Inferior parietal cortex (tissue), 1 donor: ENCODE data around the gene BAIAP2L2.
"Not testable (repeated sequence)": the region's sequence is repeated elsewhere in the genome, so short reads cannot be mapped to it uniquely, and the experiment has no call there.

Source experiments
- DNase-seq: peaks from one replicate; pipeline ENCODE4 v3.0.0-alpha.2; 2016; ENCODE audit errors: extremely low spot score

Gene BAIAP2L2

GRCh38 chr22:38038890-38039812 is 71.3 kb downstream of the BAIAP2L2 start:
- peak; percentile 43 for DNase-seq

- DNase-seq, result peak; percentile 75
These were observed 72.1 kb downstream of the BAIAP2L2 start for GRCh38 chr22:38038426-38038825.

- DNase-seq, result not testable (repeated sequence)
These were observed 72.9 kb downstream of the BAIAP2L2 start for GRCh38 chr22:38037367-38038150.

- no peak for DNase-seq
These were observed 74.0 kb downstream of the BAIAP2L2 start for GRCh38 chr22:38036392-38037062.

GRCh38 chr22:38035530-38035885 is 75.0 kb downstream of the BAIAP2L2 start:
- no peak for DNase-seq
